Keratinocyte (primary cell): ENCODE measurements around the gene IL17D. TPM values are rescaled to one million over a fixed set of nuclear protein-coding genes. Genes with fewer than 3 reads are reported as not detected.
"Not testable (repeated sequence)": the region's sequence is repeated elsewhere in the genome, so short reads cannot be mapped to it uniquely, and the experiment has no call there.

Experiments used
- DNase-seq: peaks from one replicate; pipeline ENCODE4 v3.0.0-alpha.2; 2011; ENCODE audit warnings: low read depth, missing footprints, low spot score
- FAIRE-seq: peaks from 2 replicates; lab custom pipeline; 2011; peaks lifted over from hg19 to GRCh38; lab: Jason Lieb, UNC
- H2AFZ ChIP-seq: 2 replicates; pipeline ENCODE4 v1.6.0; 2012; ENCODE audit warnings: low read length, control low read depth, inconsistent platforms; ENCODE audit not compliant: control insufficient read depth
- H3K27ac ChIP-seq: 2 replicates; pipeline ENCODE4 v1.5.1; 2011; ENCODE audit warnings: low read length; ENCODE audit not compliant: control insufficient read depth, insufficient read depth
- H3K27me3 ChIP-seq: 3 replicates; pipeline ENCODE4 v1.6.0; 2011; ENCODE audit warnings: low read length; ENCODE audit not compliant: control insufficient read depth, insufficient read depth; ENCODE audit errors: extremely low read depth
- H3K36me3 ChIP-seq, 2 experiments: 2 replicates in 1 of 2; 3 replicates in 1 of 2; pipeline ENCODE4 v1.5.1; 2011; ENCODE audit warnings: low read length in 2 of 2, mild to moderate bottlenecking in 1 of 2; ENCODE audit not compliant: control insufficient read depth in 2 of 2, insufficient read depth in 2 of 2; ENCODE audit errors: extremely low read depth in 1 of 2
- H3K4me1 ChIP-seq: 3 replicates; pipeline ENCODE4 v1.5.1; 2011; ENCODE audit warnings: low read length; ENCODE audit not compliant: control insufficient read depth, insufficient read depth; ENCODE audit errors: extremely low read depth
- H3K4me2 ChIP-seq: 3 replicates; pipeline ENCODE4 v1.6.0; 2011; ENCODE audit warnings: low read depth, low read length; ENCODE audit not compliant: control insufficient read depth, insufficient read depth; ENCODE audit errors: extremely low read depth
- H3K4me3 ChIP-seq, 3 experiments: fragments of 200-600 bp in 1 of 3; sonication (generic) in 1 of 3; 2 replicates in 2 of 3; 3 replicates in 1 of 3; pipeline ENCODE4 v1.5.1; 2011 to 2016; ENCODE audit warnings: low read length in 3 of 3, mild to moderate bottlenecking in 3 of 3, control low read depth in 2 of 3, inconsistent platforms in 1 of 3, low read depth in 1 of 3, mixed read lengths in 1 of 3, mixed run types in 1 of 3, moderate library complexity in 1 of 3; ENCODE audit not compliant: control insufficient read depth in 2 of 3, insufficient read depth in 2 of 3; ENCODE audit errors: extremely low read depth in 1 of 3
- H3K79me2 ChIP-seq: 2 replicates; pipeline ENCODE4 v1.6.0; 2012; ENCODE audit warnings: low read length; ENCODE audit not compliant: control insufficient read depth, insufficient read depth
- H3K9ac ChIP-seq: 3 replicates; pipeline ENCODE4 v1.6.0; 2011; ENCODE audit warnings: low read length; ENCODE audit not compliant: control insufficient read depth, insufficient read depth; ENCODE audit errors: extremely low read depth
- H3K9me1 ChIP-seq: 3 replicates; pipeline ENCODE4 v1.6.0; 2011; ENCODE audit warnings: low read length; ENCODE audit not compliant: control insufficient read depth, insufficient read depth; ENCODE audit errors: extremely low read depth
- H3K9me3 ChIP-seq: 2 replicates; pipeline ENCODE4 v1.5.1; 2012; ENCODE audit warnings: low read depth, low read length; ENCODE audit not compliant: control insufficient read depth
- H4K20me1 ChIP-seq: 3 replicates; pipeline ENCODE4 v1.6.0; 2011; ENCODE audit warnings: low read length; ENCODE audit not compliant: control insufficient read depth, insufficient read depth; ENCODE audit errors: extremely low read depth
- EZH2 ChIP-seq: IDR thresholded peaks from one replicate; pipeline ENCODE4 v1.6.1; 2012; ENCODE audit warnings: inconsistent platforms, mild to moderate bottlenecking, low read length, moderate library complexity
- dilution Hi-C: fragments of 300-500 bp; cut with MboI; formaldehyde crosslinking; loops from one replicate; pipeline ENCODE4 v1.7.0; 2020; ENCODE audit warnings: low sequenced_read_pairs; ENCODE audit not compliant: extremely low pct_ligation_motif_present
- polyA plus RNA-seq, 5 experiments: library from polyadenylated mRNA; depleted of rRNA in 3 of 5; stranded (reverse) in 3 of 5; stranded (forward) in 1 of 5; unstranded in 1 of 5; fragments of >200 nt; gene quantifications; 1 replicate in 1 of 5; 2 replicates in 3 of 5; 3 replicates in 1 of 5; pipeline versions ENCODE4 v1.2.1 to v1.2.3, GENCODE V29; 2011 to 2012; ENCODE audit warnings: missing spikeins in 2 of 5, low read depth in 1 of 5, low replicate concordance in 1 of 5
- TF ChIP-seq, protein P1 (sequence below), 3 experiments: IDR thresholded peaks in 1 of 3; conservative IDR thresholded peaks in 1 of 3; optimal IDR thresholded peaks in 1 of 3; 2 replicates in 2 of 3; 3 replicates in 1 of 3; pipeline versions ENCODE3 to v1.5.1; 2011; ENCODE audit warnings: low read length in 3 of 3, mild to moderate bottlenecking in 3 of 3, moderate library complexity in 2 of 3, control low read depth in 1 of 3, inconsistent platforms in 1 of 3; ENCODE audit not compliant: insufficient read depth in 2 of 3; ENCODE audit errors: extremely low read depth in 1 of 3

The IL17D gene
- polyA plus RNA-seq, 1 donor (not counting 4 experiments of a cell fraction or from before 2014, with no cell fraction given) = 0.09 TPM

DNA sequence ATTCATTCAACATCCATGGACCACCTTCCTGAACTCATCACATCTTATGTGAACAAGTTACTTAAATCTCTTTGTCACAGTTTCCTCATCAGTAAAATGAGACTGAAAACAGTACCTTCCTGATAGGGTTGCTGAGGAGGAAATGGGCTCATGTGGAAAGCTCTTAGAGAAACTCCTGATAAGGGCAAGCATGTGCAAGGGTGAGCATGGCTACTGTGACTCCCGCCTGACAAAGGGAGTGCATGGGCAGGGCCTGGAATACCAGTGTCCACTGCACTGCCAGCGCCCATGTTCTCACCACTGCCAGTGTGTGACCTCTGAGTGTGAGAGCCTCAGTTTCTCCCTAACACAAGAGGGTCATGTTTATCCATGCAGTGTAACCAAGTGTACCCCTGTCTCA lies 27.3 kb upstream of the IL17D start:
- no peak overlapping the region for H3K27ac ChIP-seq
- H3K4me2 ChIP-seq = no peak overlapping the region
- no peaks in the 10 kb centered on the region for H3K79me2 ChIP-seq
- H3K27me3 ChIP-seq = no peaks in the 10 kb centered on the region
- H3K36me3 ChIP-seq = no peaks in the 10 kb centered on the region
- TF ChIP-seq, protein P1, sequence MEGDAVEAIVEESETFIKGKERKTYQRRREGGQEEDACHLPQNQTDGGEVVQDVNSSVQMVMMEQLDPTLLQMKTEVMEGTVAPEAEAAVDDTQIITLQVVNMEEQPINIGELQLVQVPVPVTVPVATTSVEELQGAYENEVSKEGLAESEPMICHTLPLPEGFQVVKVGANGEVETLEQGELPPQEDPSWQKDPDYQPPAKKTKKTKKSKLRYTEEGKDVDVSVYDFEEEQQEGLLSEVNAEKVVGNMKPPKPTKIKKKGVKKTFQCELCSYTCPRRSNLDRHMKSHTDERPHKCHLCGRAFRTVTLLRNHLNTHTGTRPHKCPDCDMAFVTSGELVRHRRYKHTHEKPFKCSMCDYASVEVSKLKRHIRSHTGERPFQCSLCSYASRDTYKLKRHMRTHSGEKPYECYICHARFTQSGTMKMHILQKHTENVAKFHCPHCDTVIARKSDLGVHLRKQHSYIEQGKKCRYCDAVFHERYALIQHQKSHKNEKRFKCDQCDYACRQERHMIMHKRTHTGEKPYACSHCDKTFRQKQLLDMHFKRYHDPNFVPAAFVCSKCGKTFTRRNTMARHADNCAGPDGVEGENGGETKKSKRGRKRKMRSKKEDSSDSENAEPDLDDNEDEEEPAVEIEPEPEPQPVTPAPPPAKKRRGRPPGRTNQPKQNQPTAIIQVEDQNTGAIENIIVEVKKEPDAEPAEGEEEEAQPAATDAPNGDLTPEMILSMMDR (optimal IDR thresholded peaks at IDR 0.05 in 1 of 3, IDR thresholded peaks at IDR 0.05 in 1 of 3, conservative IDR thresholded peaks at IDR 0.05 in 1 of 3; ENCODE audit: extremely low read depth in 1 of 3, insufficient read depth in 2 of 3, low read length in 3 of 3) = no peak
- TF ChIP-seq EZH2 = no peak
- H2AFZ ChIP-seq = no peak overlapping the region
- H3K4me1 ChIP-seq = no peaks in the 10 kb centered on the region
- H4K20me1 ChIP-seq = no peaks in the 10 kb centered on the region
- DNase-seq (no peak), FAIRE-seq (no peak)
- no peaks in the 10 kb centered on the region for H3K9me3 ChIP-seq
- no peak overlapping the region for H3K9ac ChIP-seq
- H3K9me1 ChIP-seq = no peaks in the 10 kb centered on the region
- dilution Hi-C loops = no loop called here
- H3K4me3 ChIP-seq = no peak overlapping the region

DNA sequence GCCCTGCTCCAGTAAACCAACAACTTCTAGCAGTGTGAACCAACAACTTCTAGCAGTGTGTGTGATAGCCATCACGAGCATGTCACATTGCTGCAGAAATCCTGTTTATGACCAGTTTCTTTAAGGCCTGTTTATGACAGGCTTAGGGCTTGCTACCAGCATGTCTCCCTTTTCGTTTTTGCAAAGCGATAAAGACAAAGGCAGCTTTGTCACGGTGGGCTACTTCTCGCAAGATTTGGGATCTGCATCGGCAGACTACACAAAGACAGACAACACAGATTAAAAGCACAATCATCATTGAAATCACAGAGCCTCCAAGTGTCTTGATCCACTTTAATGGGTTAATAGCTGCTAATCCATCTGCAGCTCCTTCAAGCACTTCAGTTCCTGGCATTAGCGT lies 24.9 kb upstream of the IL17D start:
- H3K4me3 ChIP-seq, H3K79me2 ChIP-seq, H3K9me1 ChIP-seq, H3K36me3 ChIP-seq, H3K27me3 ChIP-seq, dilution Hi-C loops, H2AFZ ChIP-seq, H4K20me1 ChIP-seq, H3K4me1 ChIP-seq, H3K9me3 ChIP-seq, H3K9ac ChIP-seq, H3K27ac ChIP-seq, H3K4me2 ChIP-seq, DNase-seq, FAIRE-seq: not testable (repeated sequence)

DNA sequence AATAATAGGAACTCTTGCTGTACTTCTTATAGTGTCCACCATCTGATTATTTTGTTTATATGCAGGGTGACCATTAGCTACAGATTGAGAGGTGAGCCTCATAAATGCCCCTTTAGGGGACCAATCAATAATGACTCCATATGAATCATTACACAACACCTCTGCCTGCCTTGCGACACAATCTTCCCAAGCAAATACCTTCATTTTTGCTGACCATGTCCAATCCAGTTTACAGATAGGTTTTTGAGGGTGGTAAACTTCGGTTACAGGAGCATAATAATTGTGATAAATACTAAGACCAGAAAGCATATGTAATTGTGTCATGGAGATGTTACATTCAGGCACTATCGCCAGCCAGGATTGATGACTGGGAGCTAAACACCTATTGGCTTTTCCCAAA lies 23.6 kb upstream of the IL17D start:
- H3K9ac ChIP-seq = no peak overlapping the region
- no peaks in the 10 kb centered on the region for H3K4me1 ChIP-seq
- no peaks in the 10 kb centered on the region for H3K9me3 ChIP-seq
- no peaks in the 10 kb centered on the region for H3K79me2 ChIP-seq
- H3K36me3 ChIP-seq = no peaks in the 10 kb centered on the region
- H2AFZ ChIP-seq = no peak overlapping the region
- DNase-seq (no peak), FAIRE-seq (no peak)
- H3K27me3 ChIP-seq = no peaks in the 10 kb centered on the region
- dilution Hi-C loops = no loop called here
- no peak overlapping the region for H3K4me3 ChIP-seq
- no peaks in the 10 kb centered on the region for H4K20me1 ChIP-seq
- H3K4me2 ChIP-seq = no peak overlapping the region
- H3K27ac ChIP-seq = no peak overlapping the region
- no peaks in the 10 kb centered on the region for H3K9me1 ChIP-seq
- TF ChIP-seq EZH2 = no peak
- TF ChIP-seq, protein P1 (optimal IDR thresholded peaks at IDR 0.05 in 1 of 3, IDR thresholded peaks at IDR 0.05 in 1 of 3, conservative IDR thresholded peaks at IDR 0.05 in 1 of 3; ENCODE audit: extremely low read depth in 1 of 3, insufficient read depth in 2 of 3, low read length in 3 of 3) = no peak
